HG02763 (cell line): ENCODE data around the gene UNG.

Experiments used
- ATAC-seq: cut with Tn5 transposase; IDR thresholded peaks from one replicate; pipeline ENCODE4 v1.9.1; 2021; ENCODE audit warnings: mild to moderate bottlenecking, moderate library complexity; ENCODE audit not compliant: unreplicated experiment

The UNG gene

DNA sequence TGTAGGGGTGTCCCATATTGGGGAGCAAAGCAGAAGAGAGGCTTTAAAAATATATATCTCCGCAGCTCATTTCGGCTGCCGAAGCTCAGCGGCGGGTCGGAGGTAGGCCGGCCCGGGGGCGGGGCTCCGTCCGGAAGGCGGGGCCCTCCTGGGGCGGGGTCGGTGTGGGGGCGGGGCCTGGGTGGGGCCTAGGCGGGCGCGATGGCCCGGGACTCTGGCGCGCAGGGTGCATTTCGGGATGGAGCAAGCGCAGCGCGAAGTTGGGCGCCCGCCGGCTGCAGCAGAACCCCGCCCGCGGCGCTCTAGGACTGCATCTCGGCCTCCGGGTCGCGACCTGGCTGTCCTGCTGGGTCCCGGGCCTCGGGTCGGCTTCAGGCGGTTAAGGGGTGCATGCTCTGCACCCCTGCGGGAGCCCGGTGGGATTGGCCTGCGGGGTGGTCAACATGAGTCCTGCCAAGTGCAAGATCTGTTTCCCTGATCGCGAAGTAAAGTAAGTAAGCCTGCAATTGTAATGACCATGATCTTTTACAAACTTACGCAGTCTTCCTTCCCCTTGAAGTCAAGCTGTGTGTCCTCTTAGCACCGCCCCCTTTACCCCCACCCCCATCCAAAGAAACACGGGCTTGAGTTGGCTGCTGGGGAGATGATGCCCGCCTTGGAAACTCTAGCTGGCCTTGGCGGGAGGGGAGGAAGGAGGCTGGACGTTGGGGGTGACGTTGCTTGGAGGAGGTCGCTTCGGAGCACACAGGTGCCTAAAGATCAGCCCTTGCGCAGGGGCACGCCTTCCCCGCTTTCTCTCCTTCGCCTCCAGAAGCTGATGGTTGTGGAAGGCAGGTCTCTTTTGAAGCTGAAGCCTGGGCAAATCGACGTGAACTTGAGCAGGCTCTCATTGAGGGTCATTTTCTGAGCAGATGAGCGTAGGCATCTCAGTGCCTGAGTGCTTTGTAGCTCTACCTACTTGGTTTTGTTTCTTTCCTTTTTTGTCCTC lies 57.3 kb downstream of the UNG start:
- peak; percentile 78 for ATAC-seq

GRCh38 chr12:109156036-109156435 lies 58.6 kb downstream of the UNG start:
- ATAC-seq, result no peak

- no peak for ATAC-seq
Measured at GRCh38 chr12:109156586-109156985, 59.2 kb downstream of the UNG start.

- no peak for ATAC-seq
Measured at GRCh38 chr12:109157986-109158385, 60.6 kb downstream of the UNG start.

DNA sequence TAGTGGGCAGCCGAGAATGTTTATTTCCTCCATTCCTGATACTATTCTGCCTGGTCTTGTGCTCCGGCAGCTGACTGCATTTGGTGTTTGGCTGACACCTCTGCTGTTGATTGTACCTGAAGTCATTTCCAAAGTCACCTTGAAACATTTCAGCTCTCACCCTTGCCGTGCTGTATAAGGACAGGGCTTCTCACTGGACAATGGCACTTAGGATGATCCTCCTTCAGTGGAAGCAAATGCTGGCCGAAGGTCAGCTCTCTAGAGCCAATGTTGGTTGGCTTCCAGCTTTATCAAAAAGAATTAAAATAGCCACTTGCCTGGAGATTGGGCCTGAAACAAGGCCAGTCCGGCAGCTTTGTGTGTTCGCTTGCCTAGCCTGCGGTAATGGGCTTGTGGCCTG lies 63.0 kb downstream of the UNG start:
- ATAC-seq, result no peak
